HG02840 (cell line): ENCODE data around the gene VIPR2.
"Not testable (repeated sequence)": the region's sequence is repeated elsewhere in the genome, so short reads cannot be mapped to it uniquely, and the experiment has no call there.

Experiments
- ATAC-seq: cut with Tn5 transposase; IDR thresholded peaks from one replicate; pipeline ENCODE4 v1.9.1; 2021; ENCODE audit warnings: mild to moderate bottlenecking, moderate library complexity, moderate number of reproducible peaks; ENCODE audit not compliant: unreplicated experiment, low FRiP score

The VIPR2 gene

GRCh38 chr7:158997471-158997870 is 147.2 kb downstream of the VIPR2 start:
- no peak for ATAC-seq

GRCh38 chr7:158997110-158997453 is 147.6 kb downstream of the VIPR2 start:
- no peak for ATAC-seq

GRCh38 chr7:158996214-158997109 is 148.2 kb downstream of the VIPR2 start:
- no peak for ATAC-seq

- no peak for ATAC-seq
These were observed 149.2 kb downstream of the VIPR2 start for GRCh38 chr7:158995514-158995913.

- no peak for ATAC-seq
These were observed 150.0 kb downstream of the VIPR2 start for GRCh38 chr7:158994687-158995086.

GRCh38 chr7:158993591-158993990 is 151.1 kb downstream of the VIPR2 start:
- ATAC-seq: no peak

GRCh38 chr7:158992759-158993158 is 151.9 kb downstream of the VIPR2 start:
- ATAC-seq: no peak

- no peak for ATAC-seq
These were observed 152.6 kb downstream of the VIPR2 start for GRCh38 chr7:158991824-158992621.

GRCh38 chr7:158988996-158989395 is 155.7 kb downstream of the VIPR2 start:
- no peak for ATAC-seq

GRCh38 chr7:158988302-158988862 is 156.3 kb downstream of the VIPR2 start:
- no peak for ATAC-seq

- ATAC-seq: no peak
These were observed 157.0 kb downstream of the VIPR2 start for GRCh38 chr7:158987691-158988090.

GRCh38 chr7:158985583-158985982 is 159.1 kb downstream of the VIPR2 start:
- no peak for ATAC-seq

GRCh38 chr7:158984007-158984406 is 160.7 kb downstream of the VIPR2 start:
- not testable (repeated sequence) for ATAC-seq

GRCh38 chr7:158982080-158982479 is 162.6 kb downstream of the VIPR2 start:
- ATAC-seq: not testable (repeated sequence)

GRCh38 chr7:158979635-158980351 is 164.9 kb downstream of the VIPR2 start:
- ATAC-seq: no peak

GRCh38 chr7:158979023-158979529 is 165.6 kb downstream of the VIPR2 start:
- ATAC-seq: no peak
